ENCODE results near the gene RNASE12. TPM values are rescaled to one million over a fixed set of nuclear protein-coding genes. Genes with fewer than 3 reads are reported as not detected.
A peak's percentile ranks its signal among the peaks of the same experiment; 100 is the strongest.

The RNASE12 gene
- total and polyA plus RNA-seq, 9 of the 15 experiments (the other 6 are each of a cell fraction or from before 2014, with no cell fraction given) = 0.24 TPM; not detected in 8

DNA sequence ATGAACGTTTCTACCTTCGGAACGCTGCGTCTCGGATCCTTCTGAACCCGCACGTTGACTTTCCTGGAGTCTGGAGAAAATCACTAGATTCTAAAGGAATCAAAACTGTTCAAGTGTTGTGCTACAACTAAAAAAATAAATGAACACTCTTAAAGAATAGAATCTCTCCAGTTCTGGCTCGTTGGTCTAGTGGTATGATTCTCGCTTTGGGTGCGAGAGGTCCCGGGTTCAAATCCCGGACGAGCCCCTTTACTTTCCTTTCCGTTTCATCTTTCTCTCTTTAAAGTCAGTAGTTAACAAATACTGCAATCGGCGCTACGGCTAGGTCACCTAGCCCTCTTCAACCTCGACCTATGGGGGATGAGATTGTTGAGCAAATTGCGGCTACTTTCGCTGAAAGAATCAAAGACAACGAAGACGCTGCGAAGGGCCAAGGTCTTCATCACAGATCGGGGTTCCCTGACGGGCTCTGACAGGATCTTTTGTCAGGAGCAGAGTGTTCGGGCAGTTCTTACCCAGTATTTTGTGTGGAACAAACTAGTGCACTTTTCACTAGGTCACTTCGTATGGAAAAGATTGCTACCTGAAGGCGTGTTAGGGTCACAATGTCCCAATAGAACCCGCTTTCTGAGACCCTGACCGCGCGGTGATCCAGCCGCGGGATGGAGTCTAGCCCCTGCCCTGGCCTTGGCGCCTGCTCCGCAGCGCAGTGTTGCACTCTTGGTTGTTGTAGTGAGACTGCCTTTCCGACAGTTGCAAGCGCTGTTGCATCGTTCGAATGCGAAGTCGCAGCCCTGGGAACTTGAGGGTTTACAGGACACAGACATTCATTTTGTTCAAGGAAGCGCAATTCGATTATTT is 41.9 kb upstream of the RNASE12 start (continued):
- TF ChIP-seq NEUROD1 (IDR thresholded peaks at IDR 0.05; ENCODE audit: borderline replicate concordance, low read depth, low read length, partially characterized antibody) = no peak
- TF ChIP-seq ZNF785 (CRISPR knock-in tag; IDR thresholded peaks at IDR 0.05) = no peak
- TF ChIP-seq, protein P1, sequence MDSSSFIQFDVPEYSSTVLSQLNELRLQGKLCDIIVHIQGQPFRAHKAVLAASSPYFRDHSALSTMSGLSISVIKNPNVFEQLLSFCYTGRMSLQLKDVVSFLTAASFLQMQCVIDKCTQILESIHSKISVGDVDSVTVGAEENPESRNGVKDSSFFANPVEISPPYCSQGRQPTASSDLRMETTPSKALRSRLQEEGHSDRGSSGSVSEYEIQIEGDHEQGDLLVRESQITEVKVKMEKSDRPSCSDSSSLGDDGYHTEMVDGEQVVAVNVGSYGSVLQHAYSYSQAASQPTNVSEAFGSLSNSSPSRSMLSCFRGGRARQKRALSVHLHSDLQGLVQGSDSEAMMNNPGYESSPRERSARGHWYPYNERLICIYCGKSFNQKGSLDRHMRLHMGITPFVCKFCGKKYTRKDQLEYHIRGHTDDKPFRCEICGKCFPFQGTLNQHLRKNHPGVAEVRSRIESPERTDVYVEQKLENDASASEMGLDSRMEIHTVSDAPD (CRISPR knock-in tag; IDR thresholded peaks at IDR 0.05) = no peak
- TF ChIP-seq ZBTB7A (IDR thresholded peaks at IDR 0.05; ENCODE audit: borderline replicate concordance, control insufficient read depth, low read depth, low read length) = no peak
- TF ChIP-seq, protein P2, sequence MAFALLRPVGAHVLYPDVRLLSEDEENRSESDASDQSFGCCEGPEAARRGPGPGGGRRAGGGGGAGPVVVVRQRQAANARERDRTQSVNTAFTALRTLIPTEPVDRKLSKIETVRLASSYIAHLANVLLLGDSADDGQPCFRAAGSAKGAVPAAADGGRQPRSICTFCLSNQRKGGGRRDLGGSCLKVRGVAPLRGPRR (CRISPR knock-in tag; IDR thresholded peaks at IDR 0.05) = no peak
- TF ChIP-seq BDP1 (IDR thresholded peaks at IDR 0.05; ENCODE audit: insufficient read depth, insufficient read length) = peak; percentile 42
- peak; percentile 24; the same call in 1 of the 2 replicates for TF ChIP-seq MYBL2 (IDR thresholded peaks at IDR 0.05; ENCODE audit: low read depth)
- TF ChIP-seq MYBL2 (CRISPR knock-in tag; IDR thresholded peaks at IDR 0.05; ENCODE audit: borderline replicate concordance) = no peak
- no peak for TF ChIP-seq SP2 (IDR thresholded peaks at IDR 0.05; ENCODE audit: extremely low read depth, low read depth, low read length, poor library complexity, severe bottlenecking)
- no peak for TF ChIP-seq IRF2 (CRISPR knock-in tag; IDR thresholded peaks at IDR 0.05)
- no peak for TF ChIP-seq MED1 (CRISPR knock-in tag; IDR thresholded peaks at IDR 0.05; ENCODE audit: borderline replicate concordance)
- TF ChIP-seq, protein P3, sequence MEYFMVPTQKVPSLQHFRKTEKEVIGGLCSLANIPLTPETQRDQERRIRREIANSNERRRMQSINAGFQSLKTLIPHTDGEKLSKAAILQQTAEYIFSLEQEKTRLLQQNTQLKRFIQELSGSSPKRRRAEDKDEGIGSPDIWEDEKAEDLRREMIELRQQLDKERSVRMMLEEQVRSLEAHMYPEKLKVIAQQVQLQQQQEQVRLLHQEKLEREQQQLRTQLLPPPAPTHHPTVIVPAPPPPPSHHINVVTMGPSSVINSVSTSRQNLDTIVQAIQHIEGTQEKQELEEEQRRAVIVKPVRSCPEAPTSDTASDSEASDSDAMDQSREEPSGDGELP (CRISPR knock-in tag; IDR thresholded peaks at IDR 0.05; ENCODE audit: borderline replicate concordance) = no peak
- no peak for TF ChIP-seq FOXA3 (CRISPR knock-in tag; conservative IDR thresholded peaks at IDR 0.05 in 1 of 2, IDR thresholded peaks at IDR 0.05 in 1 of 2)
- no peak for TF ChIP-seq MAFF (IDR thresholded peaks at IDR 0.05; ENCODE audit: low read length)
- TF ChIP-seq ZNF12 (CRISPR knock-in tag; IDR thresholded peaks at IDR 0.05) = no peak
- TF ChIP-seq ADNP (tag; IDR thresholded peaks at IDR 0.05) = peak; percentile 87
- TF ChIP-seq ZEB2 (IDR thresholded peaks at IDR 0.05) = no peak
- no peak for TF ChIP-seq ZFPM2 (CRISPR knock-in tag; IDR thresholded peaks at IDR 0.05)
- TF ChIP-seq HOXB6 (CRISPR knock-in tag; IDR thresholded peaks at IDR 0.05; ENCODE audit: borderline replicate concordance) = no peak
- TF ChIP-seq TAL1 (IDR thresholded peaks at IDR 0.05) = no peak
- no peak for TF ChIP-seq STAG1 (CRISPR knock-in tag; IDR thresholded peaks at IDR 0.05; ENCODE audit: borderline replicate concordance)
- TF ChIP-seq HCFC1 (IDR thresholded peaks at IDR 0.05; ENCODE audit: low read depth, low read length) = no peak
- no peak for TF ChIP-seq ARHGAP35 (IDR thresholded peaks at IDR 0.05; ENCODE audit: partially characterized antibody)
- no peak for TF ChIP-seq FOXJ3 (CRISPR knock-in tag; IDR thresholded peaks at IDR 0.05)
- TF ChIP-seq, protein P4, sequence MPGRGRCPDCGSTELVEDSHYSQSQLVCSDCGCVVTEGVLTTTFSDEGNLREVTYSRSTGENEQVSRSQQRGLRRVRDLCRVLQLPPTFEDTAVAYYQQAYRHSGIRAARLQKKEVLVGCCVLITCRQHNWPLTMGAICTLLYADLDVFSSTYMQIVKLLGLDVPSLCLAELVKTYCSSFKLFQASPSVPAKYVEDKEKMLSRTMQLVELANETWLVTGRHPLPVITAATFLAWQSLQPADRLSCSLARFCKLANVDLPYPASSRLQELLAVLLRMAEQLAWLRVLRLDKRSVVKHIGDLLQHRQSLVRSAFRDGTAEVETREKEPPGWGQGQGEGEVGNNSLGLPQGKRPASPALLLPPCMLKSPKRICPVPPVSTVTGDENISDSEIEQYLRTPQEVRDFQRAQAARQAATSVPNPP (IDR thresholded peaks at IDR 0.05; ENCODE audit: borderline replicate concordance, insufficient read depth, insufficient read length) = no peak

Data from K562 (cell line).